Endodermal cell (in vitro differentiated cells): Measurements from ENCODE around the gene IRS2. TPM values are rescaled to one million over a fixed set of nuclear protein-coding genes. Genes with fewer than 3 reads are reported as not detected.

Experiments
- DNase-seq: peaks from one replicate; pipeline ENCODE4 v3.0.0-alpha.2; 2017
- H3K27ac ChIP-seq: 2 replicates; pipeline ENCODE4 v1.5.1; 2013; ENCODE audit warnings: mild to moderate bottlenecking, low read depth, low read length, moderate library complexity
- H3K27me3 ChIP-seq: 2 replicates; pipeline ENCODE4 v1.6.1; 2013; ENCODE audit warnings: mild to moderate bottlenecking, low read length, moderate library complexity; ENCODE audit not compliant: insufficient read depth, control insufficient read depth, poor library complexity, severe bottlenecking
- H3K36me3 ChIP-seq: 2 replicates; pipeline ENCODE4 v1.7.0; 2013; ENCODE audit warnings: mild to moderate bottlenecking, low read length, moderate library complexity; ENCODE audit not compliant: control insufficient read depth, insufficient read depth
- H3K4me1 ChIP-seq: one replicate; pipeline ENCODE4 v1.7.0; 2013; ENCODE audit warnings: low read length; ENCODE audit not compliant: control insufficient read depth, insufficient read depth
- H3K4me3 ChIP-seq: 2 replicates; pipeline ENCODE4 v1.5.1; 2013; ENCODE audit warnings: mild to moderate bottlenecking, low read length, moderate library complexity
- H3K9ac ChIP-seq: 2 replicates; pipeline ENCODE4 v1.6.1; 2013; ENCODE audit warnings: mild to moderate bottlenecking, low read length, moderate library complexity; ENCODE audit not compliant: poor library complexity, severe bottlenecking; ENCODE audit errors: extremely low read depth
- H3K9me3 ChIP-seq: 2 replicates; pipeline ENCODE4 v1.6.1; 2013; ENCODE audit warnings: mild to moderate bottlenecking, low read length, moderate library complexity; ENCODE audit not compliant: control insufficient read depth
- H3K27ac Mint-ChIP-seq: 2 replicates; pipeline ENCODE4 v1.8.0; 2020; ENCODE audit warnings: mixed read lengths
- H3K27me3 Mint-ChIP-seq: 2 replicates; pipeline ENCODE4 v1.8.0; 2021; ENCODE audit warnings: mild to moderate bottlenecking, mixed read lengths; ENCODE audit not compliant: insufficient read depth
- H3K36me3 Mint-ChIP-seq: 2 replicates; pipeline ENCODE4 v1.8.0; 2020; ENCODE audit warnings: low read depth, mixed read lengths
- H3K4me1 Mint-ChIP-seq: 2 replicates; pipeline ENCODE4 v1.8.0; 2020; ENCODE audit warnings: mixed read lengths
- H3K4me3 Mint-ChIP-seq: 2 replicates; pipeline ENCODE4 v1.8.0; 2020; ENCODE audit warnings: mild to moderate bottlenecking, moderate library complexity, mixed read lengths
- H3K9me3 Mint-ChIP-seq: 2 replicates; pipeline ENCODE4 v1.8.0; 2020; ENCODE audit warnings: mild to moderate bottlenecking, mixed read lengths
- CTCF ChIP-seq: fragments of 200-600 bp; sonication (generic); conservative IDR thresholded peaks from 2 replicates; pipeline ENCODE4 v1.5.0; 2021; ENCODE audit warnings: antibody characterized with exemption, mild to moderate bottlenecking
- WGBS, 2 experiments: methylation state at CpG; one replicate each; pipeline versions ENCODE4 v1.1.5 to v1.1.7; 2013; ENCODE audit warnings: missing lambda C conversion rate in 2 of 2, mixed read lengths in 1 of 2; ENCODE audit not compliant: insufficient coverage in 1 of 2, insufficient read length in 1 of 2; 5-methylcytosine and 5-hydroxymethylcytosine counted together
- total RNA-seq, 2 donors: library from RNA; stranded (reverse); fragmentation: NEBNext Ultra II Directional in 1 of 2; extraction: Animal tissue kit (Norgen Biotek cat#: 25700) in 1 of 2; gene quantifications; 2 replicates in 1 of 2; 3 replicates in 1 of 2; pipeline ENCODE4 v1.2.1, GENCODE V29; 2021

Gene IRS2
- total RNA-seq, 2 donors from 2014 or later: 16.9 to 23.7 TPM

- Mint-ChIP-seq H3K27me3 (no peaks in the 10 kb centered on the region), H3K4me1 (peaks cover 23% of the 10 kb centered on the region), H3K4me3 (no peak overlapping the region), H3K9me3 (peaks cover 5% of the 10 kb centered on the region), H3K36me3 (no peaks in the 10 kb centered on the region), H3K27ac (no peak overlapping the region)
- no peak for TF ChIP-seq CTCF
- no peaks in the 10 kb centered on the region for H3K27me3 ChIP-seq
- no peaks in the 10 kb centered on the region for H3K9me3 ChIP-seq
- peak; percentile 24 for DNase-seq
- H3K4me1 ChIP-seq: peaks cover 11% of the 10 kb centered on the region
- 96 to 100% methylated on average over 1 to 5 of the region's 5 CpGs for WGBS, 2 experiments
- H3K4me3 ChIP-seq: no peak overlapping the region
- H3K27ac ChIP-seq: no peak overlapping the region
- no peak overlapping the region for H3K9ac ChIP-seq
- no peaks in the 10 kb centered on the region for H3K36me3 ChIP-seq
Observed at GRCh38 chr13:109727251-109727650, 59.1 kb downstream of the IRS2 start.

GRCh38 chr13:109725995-109726637 is 60.3 kb downstream of the IRS2 start:
- H3K36me3 ChIP-seq: no peaks in the 10 kb centered on the region
- Mint-ChIP-seq H3K36me3 (no peaks in the 10 kb centered on the region), H3K27me3 (no peaks in the 10 kb centered on the region), H3K4me1 (peaks cover 23% of the 10 kb centered on the region), H3K9me3 (no peaks in the 10 kb centered on the region), H3K27ac (no peak overlapping the region), H3K4me3 (no peak overlapping the region)
- H3K27me3 ChIP-seq: no peaks in the 10 kb centered on the region
- peak; percentile 48 for DNase-seq
- no peak overlapping the region for H3K27ac ChIP-seq
- H3K9me3 ChIP-seq: no peaks in the 10 kb centered on the region
- WGBS, 2 experiments: 96 to 100% methylated on average over 3 to 7 of the region's 7 CpGs
- no peak overlapping the region for H3K9ac ChIP-seq
- peaks cover 11% of the 10 kb centered on the region for H3K4me1 ChIP-seq
- TF ChIP-seq CTCF: no peak
- no peak overlapping the region for H3K4me3 ChIP-seq

GRCh38 chr13:109725297-109725696 is 61.1 kb downstream of the IRS2 start:
- Mint-ChIP-seq H3K27ac (no peak overlapping the region), H3K9me3 (no peaks in the 10 kb centered on the region), H3K27me3 (no peaks in the 10 kb centered on the region), H3K4me1 (peaks cover 29% of the 10 kb centered on the region), H3K4me3 (no peak overlapping the region), H3K36me3 (no peaks in the 10 kb centered on the region)
- H3K9me3 ChIP-seq: no peaks in the 10 kb centered on the region
- H3K4me3 ChIP-seq: no peak overlapping the region
- TF ChIP-seq CTCF: no peak
- no peak overlapping the region for H3K27ac ChIP-seq
- no peaks in the 10 kb centered on the region for H3K36me3 ChIP-seq
- 90 to 100% methylated on average over 1 to 4 of the region's 4 CpGs for WGBS, 2 experiments
- H3K27me3 ChIP-seq: no peaks in the 10 kb centered on the region
- peak; percentile 31 for DNase-seq
- H3K4me1 ChIP-seq: peaks cover 11% of the 10 kb centered on the region
- H3K9ac ChIP-seq: no peak overlapping the region
